SK-N-SH (cell line): Measurements from ENCODE around the gene LTA4H. TPM values are rescaled to one million over a fixed set of nuclear protein-coding genes. Genes with fewer than 3 reads are reported as not detected.

ENCODE experiments used
- CTCF ChIA-PET: fragments of 300-600, 350-600 bp; formaldehyde crosslinking; extraction: SDS; loops from one replicate; lab custom pipeline; 2021; lab: Yijun Ruan, JAX
- POLR2A ChIA-PET: fragments of 350-600 bp; sonication (Branson Sonifier 250); formaldehyde crosslinking; extraction: SDS; loops from one replicate; lab custom pipeline; 2020; ENCODE audit warnings: antibody characterized with exemption, inconsistent platforms; lab: Yijun Ruan, JAX
- DNase-seq: peaks from one replicate; pipeline ENCODE4 v3.0.0; 2012
- H2AFZ ChIP-seq: fragments of 200-600 bp; sonication (generic); 2 replicates; pipeline ENCODE4 v1.8.1; 2016; ENCODE audit warnings: antibody characterized with exemption, mild to moderate bottlenecking, low read depth
- H3F3A ChIP-seq: fragments of 200-600 bp; sonication (generic); replicated peaks from 2 replicates; pipeline ENCODE3; 2016; ENCODE audit warnings: antibody characterized with exemption, mild to moderate bottlenecking; ENCODE audit not compliant: insufficient read depth
- H3K27ac ChIP-seq, 2 experiments: fragments of 200-500 bp in 1 of 2; fragments of 200-600 bp in 1 of 2; sonication (Bioruptor generic) in 1 of 2; sonication (generic), shearing (Covaris generic) in 1 of 2; 2 replicates each; pipeline versions ENCODE4 v1.5.1 to v1.6.1; 2014 to 2016; ENCODE audit warnings: low read depth in 2 of 2, inconsistent platforms in 1 of 2, low read length in 1 of 2, mild to moderate bottlenecking in 1 of 2, mixed read lengths in 1 of 2
- H3K27me3 ChIP-seq: fragments of 200-600 bp; sonication (generic), shearing (Covaris generic); 2 replicates; pipeline ENCODE4 v1.6.1; 2016; ENCODE audit warnings: mixed run types; ENCODE audit not compliant: insufficient read depth
- H3K36me3 ChIP-seq, 2 experiments: fragments of 200-500 bp in 1 of 2; fragments of 200-600 bp in 1 of 2; sonication (Bioruptor generic) in 1 of 2; sonication (generic) in 1 of 2; replicated peaks in 1 of 2; 2 replicates each; pipeline versions ENCODE3 to v1.5.1; 2014 to 2016; ENCODE audit warnings: low read length in 1 of 2, mild to moderate bottlenecking in 1 of 2; ENCODE audit not compliant: insufficient read depth in 2 of 2, control insufficient read depth in 1 of 2
- H3K4me1 ChIP-seq, 2 experiments: fragments of 200-500 bp in 1 of 2; fragments of 200-600 bp in 1 of 2; sonication (Bioruptor generic) in 1 of 2; sonication (generic), shearing (Covaris generic) in 1 of 2; 2 replicates each; pipeline versions ENCODE4 v1.5.1 to v1.6.1; 2014 to 2016; ENCODE audit warnings: low read depth in 1 of 2, low read length in 1 of 2, mixed run types in 1 of 2; ENCODE audit not compliant: insufficient read depth in 2 of 2, control insufficient read depth in 1 of 2
- H3K4me2 ChIP-seq: fragments of 200-600 bp; sonication (generic), shearing (Covaris generic); 2 replicates; pipeline ENCODE4 v1.6.1; 2017; ENCODE audit warnings: mixed run types
- H3K4me3 ChIP-seq, 2 experiments: fragments of 200-500 bp in 1 of 2; fragments of 200-600 bp in 1 of 2; sonication (Bioruptor generic) in 1 of 2; sonication (generic), shearing (Covaris generic) in 1 of 2; 2 replicates each; pipeline versions ENCODE4 v1.5.1 to v1.8.1; 2014 to 2016; ENCODE audit warnings: low read depth in 2 of 2, inconsistent platforms in 1 of 2, low read length in 1 of 2, mild to moderate bottlenecking in 1 of 2, mixed read lengths in 1 of 2, moderate library complexity in 1 of 2
- H3K79me2 ChIP-seq: fragments of 200-600 bp; sonication (generic); 2 replicates; pipeline ENCODE4 v1.8.1; 2017; ENCODE audit warnings: mild to moderate bottlenecking; ENCODE audit not compliant: insufficient read depth
- H3K9ac ChIP-seq: fragments of 200-600 bp; sonication (generic); 2 replicates; pipeline ENCODE4 v1.6.1; 2017; ENCODE audit warnings: mixed run types
- H3K9me2 ChIP-seq: fragments of 200-600 bp; sonication (generic); 2 replicates; pipeline ENCODE4 v1.6.1; 2017; ENCODE audit warnings: mixed run types
- H3K9me3 ChIP-seq: fragments of 200-600 bp; sonication (generic); 2 replicates; pipeline ENCODE4 v1.6.1; 2017; ENCODE audit warnings: mixed run types, mild to moderate bottlenecking, moderate library complexity
- H4K20me1 ChIP-seq: fragments of 200-600 bp; sonication (generic); 2 replicates; pipeline ENCODE4 v1.6.1; 2017; ENCODE audit warnings: mild to moderate bottlenecking, mixed run types; ENCODE audit not compliant: insufficient read depth
- ELF1 ChIP-seq: IDR thresholded peaks from 2 replicates; pipeline ENCODE4 v1.4.0; 2012
- GABPA ChIP-seq: IDR thresholded peaks from 2 replicates; pipeline ENCODE4 v1.4.0; 2012; ENCODE audit warnings: low read depth, mild to moderate bottlenecking
- JUND ChIP-seq: IDR thresholded peaks from 2 replicates; pipeline ENCODE4 v1.4.0; 2012
- MXI1 ChIP-seq: IDR thresholded peaks from 2 replicates; pipeline ENCODE4 v1.6.1; 2012; ENCODE audit warnings: mild to moderate bottlenecking, low read depth, low read length, improper control_type of control experiment
- NRF1 ChIP-seq: IDR thresholded peaks from 2 replicates; pipeline ENCODE4 v1.6.1; 2012; ENCODE audit warnings: low read depth, mild to moderate bottlenecking, low read length
- PBX3 ChIP-seq: IDR thresholded peaks from 2 replicates; pipeline ENCODE4; 2012
- POLR2AphosphoS5 ChIP-seq: IDR thresholded peaks from 2 replicates; pipeline ENCODE4 v1.6.1; 2012; ENCODE audit warnings: low read depth, low read length
- RAD21 ChIP-seq: IDR thresholded peaks from 2 replicates; pipeline ENCODE4 v1.6.1; 2012; ENCODE audit warnings: mild to moderate bottlenecking, low read length
- REST ChIP-seq: IDR thresholded peaks from 2 replicates; pipeline ENCODE4 v1.6.1; 2012; ENCODE audit warnings: mild to moderate bottlenecking, low read depth, low read length, moderate library complexity
- RFX5 ChIP-seq: IDR thresholded peaks from 2 replicates; pipeline ENCODE4 v1.6.1; 2012; ENCODE audit warnings: mild to moderate bottlenecking, improper control_type of control experiment, low read length
- RXRA ChIP-seq: IDR thresholded peaks from 2 replicates; pipeline ENCODE4 v1.4.0; 2012; ENCODE audit warnings: low read depth, mild to moderate bottlenecking, borderline replicate concordance
- SIN3A ChIP-seq: IDR thresholded peaks from 2 replicates; pipeline ENCODE4 v1.6.1; 2012; ENCODE audit warnings: low read depth, mild to moderate bottlenecking, low read length, moderate library complexity, borderline replicate concordance
- SMC3 ChIP-seq: IDR thresholded peaks from 2 replicates; pipeline ENCODE4 v1.6.1; 2012; ENCODE audit warnings: low read depth, low read length, improper control_type of control experiment
- TCF12 ChIP-seq: IDR thresholded peaks from 2 replicates; pipeline ENCODE4 v1.4.0; 2012
- TEAD4 ChIP-seq: IDR thresholded peaks from 2 replicates; pipeline ENCODE4 v1.4.0; 2012; ENCODE audit warnings: mild to moderate bottlenecking, borderline replicate concordance; ENCODE audit not compliant: insufficient read depth
- USF1 ChIP-seq: IDR thresholded peaks from 2 replicates; pipeline ENCODE4 v1.4.0; 2012; ENCODE audit warnings: low read depth, borderline replicate concordance
- YY1 ChIP-seq: IDR thresholded peaks from 2 replicates; pipeline ENCODE4 v1.4.0; 2012; ENCODE audit warnings: low read depth, mild to moderate bottlenecking
- ZBTB33 ChIP-seq: IDR thresholded peaks from 2 replicates; pipeline ENCODE4 v1.4.0; 2012; ENCODE audit warnings: low read depth, borderline replicate concordance
- WGBS: methylation state at CpG from one replicate; pipeline ENCODE4 v1.1.6; 2017; ENCODE audit warnings: low lambda C conversion rate; 5-methylcytosine and 5-hydroxymethylcytosine counted together
- polyA plus RNA-seq, 3 experiments: library from polyadenylated mRNA; depleted of rRNA; stranded (reverse); fragments of >200 nt; gene quantifications; 2 replicates each; pipeline ENCODE4 v1.2.3, GENCODE V29; 2012

LTA4H gene
- polyA plus RNA-seq, 1 of the 3 experiments (the other 2 are of a cell fraction), result 55.9 TPM

- Histone ChIP-seq H3K79me2 (no peaks in the 10 kb centered on the region), H3K4me1 (no peaks in the 10 kb centered on the region), H3F3A (no peaks in the 10 kb centered on the region), H3K9me3 (no peaks in the 10 kb centered on the region), H2AFZ (no peak overlapping the region), H3K27me3 (no peaks in the 10 kb centered on the region), H3K9ac (no peak overlapping the region), H3K9me2 (no peaks in the 10 kb centered on the region), H3K4me2 (no peak overlapping the region), H3K27ac (no peak overlapping the region), H3K36me3 (no peaks in the 10 kb centered on the region), H4K20me1 (no peaks in the 10 kb centered on the region)
- ChIA-PET POLR2A (no interaction called here), CTCF (interaction anchor here (2.7 to 6.1 kb wide), 2 partner anchors 38 to 42 kb away, joined by 12 to 37 read pairs; no protein-coding TSS in a partner anchor)
- 89% methylated on average over 23 of the region's 27 CpGs for WGBS
- TF ChIP-seq REST, result no peak
- TF ChIP-seq RXRA, result no peak
- no peak for TF ChIP-seq TEAD4
- no peak for TF ChIP-seq SMC3
- no peak for TF ChIP-seq JUND
- TF ChIP-seq GABPA, result no peak
- no peak for TF ChIP-seq USF1
- TF ChIP-seq PBX3, result no peak
- TF ChIP-seq, all 33 proteins: peak for 0
- no peak for DNase-seq
- no peak overlapping the region for H3K4me3 ChIP-seq
These were observed 78.7 kb downstream of the LTA4H start for GRCh38 chr12:95956557-95957145.

- WGBS, result 59% methylated on average over 7 of the region's 7 CpGs
- no peak overlapping the region for H2AFZ ChIP-seq
- no peak overlapping the region for H3K4me3 ChIP-seq
- H4K20me1 ChIP-seq, result no peaks in the 10 kb centered on the region
- no peak for DNase-seq
- ChIA-PET CTCF (interaction anchor here (1.0 to 6.1 kb wide), 5 partner anchors 12 to 260 kb away, joined by 3 to 37 read pairs (median 12); partner anchors contain the start of genes AMDHD1 and CCDC38), POLR2A (interaction anchor here (2.6 kb wide), 1 partner anchor 13 kb away, joined by 11 read pairs; the partner anchor contains the start of genes AMDHD1 and CCDC38)
- H3K9me3 ChIP-seq, result no peaks in the 10 kb centered on the region
- H3K4me2 ChIP-seq, result no peak overlapping the region
- H3K79me2 ChIP-seq, result no peaks in the 10 kb centered on the region
- no peaks in the 10 kb centered on the region for H3K27me3 ChIP-seq
- H3F3A ChIP-seq, result no peaks in the 10 kb centered on the region
- H3K9ac ChIP-seq, result no peak overlapping the region
- H3K36me3 ChIP-seq, result no peaks in the 10 kb centered on the region
- H3K9me2 ChIP-seq, result no peaks in the 10 kb centered on the region
- no peak overlapping the region for H3K27ac ChIP-seq
- H3K4me1 ChIP-seq, result no peaks in the 10 kb centered on the region
- no peak for TF ChIP-seq MXI1
- TF ChIP-seq YY1, result no peak
- no peak for TF ChIP-seq ZBTB33
- no peak for TF ChIP-seq TCF12
- TF ChIP-seq JUND, result no peak
- no peak for TF ChIP-seq POLR2AphosphoS5
- TF ChIP-seq RAD21, result no peak
- TF ChIP-seq SIN3A, result no peak
- TF ChIP-seq SMC3, result no peak
- TF ChIP-seq PBX3, result no peak
- no peak for TF ChIP-seq ELF1
- no peak for TF ChIP-seq NRF1
- TF ChIP-seq RFX5, result no peak
These were observed 79.7 kb downstream of the LTA4H start for GRCh38 chr12:95955549-95956159.
